ENCODE measurements around the gene CADPS2. TPM values are rescaled to one million over a fixed set of nuclear protein-coding genes. Genes with fewer than 3 reads are reported as not detected.
"Not testable (repeated sequence)": the region's sequence is repeated elsewhere in the genome, so short reads cannot be mapped to it uniquely, and the experiment has no call there.

CADPS2 gene
- total RNA-seq, 1 experiment from 2014 or later = 16.4 TPM

GRCh38 chr7:122651451-122651850 is 234.8 kb downstream of the CADPS2 start:
- TF ChIP-seq CTCF (IDR thresholded peaks at IDR 0.05; ENCODE audit: unreplicated experiment) = no peak
- intact Hi-C loops (cut with micrococcal nuclease; ENCODE audit: unreplicated experiment) = no loop called here
- no TSS peak for BruUV-seq (replicated peaks)
- no peak for DNase-seq
- Mint-ChIP-seq H3K27me3 (ENCODE audit: unreplicated experiment) (no peaks in the 10 kb centered on the region), H3K4me3 (ENCODE audit: low read depth, unreplicated experiment) (no peak overlapping the region), H3K36me3 (ENCODE audit: insufficient read depth, unreplicated experiment) (peaks cover 5% of the 10 kb centered on the region), H3K4me1 (ENCODE audit: low read depth, unreplicated experiment) (peaks cover 52% of the 10 kb centered on the region), H3K9me3 (ENCODE audit: low read depth, unreplicated experiment) (no peaks in the 10 kb centered on the region), H3K27ac (ENCODE audit: unreplicated experiment) (peak overlapping the region; percentile 89)
- CTCF ChIA-PET = no interaction called here

- BruUV-seq (replicated peaks) = no TSS peak
- H3K27me3 Mint-ChIP-seq (ENCODE audit: unreplicated experiment) = no peaks in the 10 kb centered on the region
- no peaks in the 10 kb centered on the region for H3K36me3 Mint-ChIP-seq (ENCODE audit: insufficient read depth, unreplicated experiment)
- DNase-seq = no peak
- peaks cover 22% of the 10 kb centered on the region for H3K4me1 Mint-ChIP-seq (ENCODE audit: low read depth, unreplicated experiment)
- CTCF ChIA-PET = no interaction called here
- no peak for TF ChIP-seq CTCF (IDR thresholded peaks at IDR 0.05; ENCODE audit: unreplicated experiment)
- peaks cover 3% of the 10 kb centered on the region for H3K9me3 Mint-ChIP-seq (ENCODE audit: low read depth, unreplicated experiment)
- H3K27ac Mint-ChIP-seq (ENCODE audit: unreplicated experiment) = no peak overlapping the region
- intact Hi-C loops (cut with micrococcal nuclease; ENCODE audit: unreplicated experiment) = no loop called here
- H3K4me3 Mint-ChIP-seq (ENCODE audit: low read depth, unreplicated experiment) = no peak overlapping the region
Measured at GRCh38 chr7:122643250-122643649, 243.0 kb downstream of the CADPS2 start.

GRCh38 chr7:122638459-122638858 is 247.8 kb downstream of the CADPS2 start:
- Mint-ChIP-seq H3K4me1 (ENCODE audit: low read depth, unreplicated experiment) (no peaks in the 10 kb centered on the region), H3K36me3 (ENCODE audit: insufficient read depth, unreplicated experiment) (no peaks in the 10 kb centered on the region), H3K9me3 (ENCODE audit: low read depth, unreplicated experiment) (peaks cover 7% of the 10 kb centered on the region), H3K4me3 (ENCODE audit: low read depth, unreplicated experiment) (no peak overlapping the region), H3K27me3 (ENCODE audit: unreplicated experiment) (no peaks in the 10 kb centered on the region), H3K27ac (ENCODE audit: unreplicated experiment) (no peak overlapping the region)
- no peak for TF ChIP-seq CTCF (IDR thresholded peaks at IDR 0.05; ENCODE audit: unreplicated experiment)
- CTCF ChIA-PET = no interaction called here
- no TSS peak for BruUV-seq (replicated peaks)
- no peak for DNase-seq
- intact Hi-C loops (cut with micrococcal nuclease; ENCODE audit: unreplicated experiment) = no loop called here

- no peak overlapping the region for H3K27ac Mint-ChIP-seq (ENCODE audit: unreplicated experiment)
- H3K36me3 Mint-ChIP-seq (ENCODE audit: insufficient read depth, unreplicated experiment) = no peaks in the 10 kb centered on the region
- H3K4me3 Mint-ChIP-seq (ENCODE audit: low read depth, unreplicated experiment) = no peak overlapping the region
- peaks cover 7% of the 10 kb centered on the region for H3K9me3 Mint-ChIP-seq (ENCODE audit: low read depth, unreplicated experiment)
- no peaks in the 10 kb centered on the region for H3K27me3 Mint-ChIP-seq (ENCODE audit: unreplicated experiment)
- DNase-seq = no peak
- CTCF ChIA-PET = interaction anchor here (0.8 kb wide), 1 partner anchor 8 kb away, joined by 3 read pairs; no protein-coding TSS in a partner anchor
- no peaks in the 10 kb centered on the region for H3K4me1 Mint-ChIP-seq (ENCODE audit: low read depth, unreplicated experiment)
- TF ChIP-seq CTCF (IDR thresholded peaks at IDR 0.05; ENCODE audit: unreplicated experiment) = no peak
- intact Hi-C loops (cut with micrococcal nuclease; ENCODE audit: unreplicated experiment) = no loop called here
- BruUV-seq (replicated peaks) = no TSS peak
Measured at GRCh38 chr7:122637784-122638183, 248.5 kb downstream of the CADPS2 start.

GRCh38 chr7:122635481-122635880 is 250.8 kb downstream of the CADPS2 start:
- H3K9me3 Mint-ChIP-seq (ENCODE audit: low read depth, unreplicated experiment); H3K36me3 Mint-ChIP-seq (ENCODE audit: insufficient read depth, unreplicated experiment); DNase-seq; H3K4me1 Mint-ChIP-seq (ENCODE audit: low read depth, unreplicated experiment); CTCF ChIA-PET; intact Hi-C loops (cut with micrococcal nuclease; ENCODE audit: unreplicated experiment); BruUV-seq (replicated peaks); H3K4me3 Mint-ChIP-seq (ENCODE audit: low read depth, unreplicated experiment); H3K27ac Mint-ChIP-seq (ENCODE audit: unreplicated experiment); H3K27me3 Mint-ChIP-seq (ENCODE audit: unreplicated experiment): not testable (repeated sequence)

Data from Calu3 (cell line).